Upper lobe of left lung (tissue), 6 donors: Measurements from ENCODE around the gene DSE. TPM values are rescaled to one million over a fixed set of nuclear protein-coding genes. Genes with fewer than 3 reads are reported as not detected.
A peak's percentile ranks its signal among the peaks of the same experiment; 100 is the strongest.

Experiments
- ATAC-seq, 2 donors: fragments of 200-7000 bp; cut with Tn5 transposase; one replicate each; pipeline ENCODE4 v1.9.1; 2022; ENCODE audit warnings: mild to moderate bottlenecking in 2 of 2, moderate library complexity in 2 of 2; ENCODE audit not compliant: low FRiP score in 2 of 2
- DNase-seq, 2 donors: peaks; one replicate each; pipeline ENCODE4 v3.0.0-alpha.2; 2019 to 2020
- H3K27ac ChIP-seq, 4 donors: fragments of 200-600 bp; sonication (generic); one replicate each; pipeline ENCODE4 v1.5.1; 2016 to 2019
- H3K27me3 ChIP-seq, 4 donors: fragments of 200-600 bp; sonication (generic); one replicate each; pipeline ENCODE4 v1.5.1; 2017 to 2019
- H3K36me3 ChIP-seq, 4 donors: fragments of 200-600 bp; sonication (generic); one replicate each; pipeline ENCODE4 v1.5.1; 2016 to 2019
- H3K4me1 ChIP-seq, 4 donors: fragments of 200-600 bp; sonication (generic); one replicate each; pipeline ENCODE4 v1.5.1; 2018 to 2019
- H3K4me3 ChIP-seq, 4 donors: fragments of 200-600 bp; sonication (generic); one replicate each; pipeline ENCODE4 v1.5.1; 2017 to 2019; ENCODE audit warnings: mild to moderate bottlenecking in 2 of 4, moderate library complexity in 1 of 4
- H3K9me3 ChIP-seq, 4 donors: fragments of 200-600 bp; sonication (generic); one replicate each; pipeline ENCODE4 v1.5.1; 2018 to 2019
- EP300 ChIP-seq, 4 donors: sonication (generic); formaldehyde crosslinking; IDR thresholded peaks; one replicate each; pipeline ENCODE4 v1.5.1; 2017; ENCODE audit warnings: antibody characterized with exemption in 4 of 4, control low read depth in 2 of 4
- POLR2A ChIP-seq, 4 donors: fragments of 450-650 bp; IDR thresholded peaks; one replicate each; pipeline ENCODE4 v1.5.1; 2016 to 2017; ENCODE audit warnings: antibody characterized with exemption in 4 of 4, mild to moderate bottlenecking in 2 of 4
- POLR2AphosphoS5 ChIP-seq, 2 donors: sonication (generic); formaldehyde crosslinking; IDR thresholded peaks; one replicate each; pipeline ENCODE4 v1.5.1; 2017; ENCODE audit warnings: antibody characterized with exemption in 2 of 2
- WGBS, 2 donors: methylation state at CpG; one replicate each; pipeline ENCODE4 v1.1.5; 2017 to 2018; 5-methylcytosine and 5-hydroxymethylcytosine counted together
- total RNA-seq, 6 donors: library from RNA; depleted of rRNA in 4 of 6; stranded (reverse); fragments of >200 nt in 4 of 6; gene quantifications; one replicate each; pipeline versions ENCODE4 v1.1.0 to v1.2.1, GENCODE V29; 2016 to 2021
- TF ChIP-seq, protein P1 (sequence below), 6 experiments: fragments of 450-650 bp in 4 of 6; fragments of 200-600 bp in 2 of 6; sonication (generic) in 2 of 6; IDR thresholded peaks; one replicate each; pipeline ENCODE4 v1.5.1; 2016 to 2019; ENCODE audit warnings: antibody characterized with exemption in 6 of 6
- donor health status: DM: no; HTN: no; CAD: no; lungs with moderate emphysema.
- donor health status: DM: no; HTN: yes; CAD: no; lungs with severe emphysema.

The DSE gene
- total RNA-seq, 6 donors from 2014 or later: 20.1 to 68.1 (median 40.6) TPM

- TF ChIP-seq POLR2A (IDR thresholded peaks at IDR 0.05) (no peak), EP300 (IDR thresholded peaks at IDR 0.05) (no peak), POLR2AphosphoS5 (IDR thresholded peaks at IDR 0.05) (no peak)
- TF ChIP-seq, protein P1, sequence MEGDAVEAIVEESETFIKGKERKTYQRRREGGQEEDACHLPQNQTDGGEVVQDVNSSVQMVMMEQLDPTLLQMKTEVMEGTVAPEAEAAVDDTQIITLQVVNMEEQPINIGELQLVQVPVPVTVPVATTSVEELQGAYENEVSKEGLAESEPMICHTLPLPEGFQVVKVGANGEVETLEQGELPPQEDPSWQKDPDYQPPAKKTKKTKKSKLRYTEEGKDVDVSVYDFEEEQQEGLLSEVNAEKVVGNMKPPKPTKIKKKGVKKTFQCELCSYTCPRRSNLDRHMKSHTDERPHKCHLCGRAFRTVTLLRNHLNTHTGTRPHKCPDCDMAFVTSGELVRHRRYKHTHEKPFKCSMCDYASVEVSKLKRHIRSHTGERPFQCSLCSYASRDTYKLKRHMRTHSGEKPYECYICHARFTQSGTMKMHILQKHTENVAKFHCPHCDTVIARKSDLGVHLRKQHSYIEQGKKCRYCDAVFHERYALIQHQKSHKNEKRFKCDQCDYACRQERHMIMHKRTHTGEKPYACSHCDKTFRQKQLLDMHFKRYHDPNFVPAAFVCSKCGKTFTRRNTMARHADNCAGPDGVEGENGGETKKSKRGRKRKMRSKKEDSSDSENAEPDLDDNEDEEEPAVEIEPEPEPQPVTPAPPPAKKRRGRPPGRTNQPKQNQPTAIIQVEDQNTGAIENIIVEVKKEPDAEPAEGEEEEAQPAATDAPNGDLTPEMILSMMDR (IDR thresholded peaks at IDR 0.05): no peak
- Histone ChIP-seq H3K4me1 (peaks cover 0 to 7% (median 1%) of the 10 kb centered on the region in 4 donors), H3K27ac (no peak overlapping the region), H3K36me3 (no peaks in the 10 kb centered on the region), H3K4me3 (no peak overlapping the region), H3K27me3 (no peaks in the 10 kb centered on the region), H3K9me3 (no peaks in the 10 kb centered on the region)
- 93 to 96% methylated on average over 2 of the region's 2 CpGs for WGBS, 2 donors
- DNase-seq (no peak), ATAC-seq (no peak)
These were observed 10.9 kb upstream of the DSE start for GRCh38 chr6:116359835-116360234.

GRCh38 chr6:116362276-116362675 lies 8.5 kb upstream of the DSE start:
- Histone ChIP-seq H3K27ac (no peak overlapping the region), H3K9me3 (no peaks in the 10 kb centered on the region), H3K4me1 (peaks cover 0 to 7% (median 1%) of the 10 kb centered on the region in 4 donors), H3K27me3 (no peaks in the 10 kb centered on the region), H3K36me3 (no peaks in the 10 kb centered on the region), H3K4me3 (no peak overlapping the region)
- ATAC-seq: peak in 1 of 2 donors; percentile 56
- no peak for TF ChIP-seq POLR2AphosphoS5 (IDR thresholded peaks at IDR 0.05)
- TF ChIP-seq, protein P1 (IDR thresholded peaks at IDR 0.05): no peak
- TF ChIP-seq POLR2A (IDR thresholded peaks at IDR 0.05): no peak
- TF ChIP-seq EP300 (IDR thresholded peaks at IDR 0.05): no peak
- WGBS, 2 donors: 39 to 60% methylated on average over 2 of the region's 2 CpGs
- DNase-seq: no peak

DNA sequence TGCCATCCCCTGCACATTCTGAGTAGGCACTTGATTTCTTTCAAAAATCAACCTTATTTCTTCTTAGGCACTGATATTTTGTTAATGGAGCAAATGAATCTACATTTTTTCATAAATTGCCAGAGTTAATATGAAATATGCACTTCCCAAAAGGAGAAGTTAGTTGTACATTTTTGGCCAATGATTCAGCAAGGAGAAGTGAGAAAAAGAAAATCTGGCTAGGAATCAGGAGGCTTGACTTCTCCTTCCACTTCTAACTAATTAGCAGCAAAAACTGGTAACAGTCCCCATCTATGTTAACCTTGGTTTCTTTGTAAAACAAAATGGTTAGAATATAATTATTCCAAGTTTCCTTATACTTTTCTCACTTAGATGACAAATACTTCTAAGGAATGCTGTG lies 7.0 kb upstream of the DSE start:
- H3K27me3 ChIP-seq: no peaks in the 10 kb centered on the region
- H3K4me3 ChIP-seq: no peak overlapping the region
- H3K9me3 ChIP-seq: no peaks in the 10 kb centered on the region
- no peak for DNase-seq
- peak overlapping the region in 1 of 4 donors; percentile 24 for H3K27ac ChIP-seq
- TF ChIP-seq POLR2A (IDR thresholded peaks at IDR 0.05): no peak
- no peak for TF ChIP-seq EP300 (IDR thresholded peaks at IDR 0.05)
- TF ChIP-seq, protein P1 (IDR thresholded peaks at IDR 0.05): no peak
- TF ChIP-seq POLR2AphosphoS5 (IDR thresholded peaks at IDR 0.05): no peak
- H3K36me3 ChIP-seq: no peaks in the 10 kb centered on the region
- ATAC-seq: peak in 1 of 2 donors; percentile 66
- H3K4me1 ChIP-seq: peaks cover 0 to 7% (median 1%) of the 10 kb centered on the region in 4 donors

DNA sequence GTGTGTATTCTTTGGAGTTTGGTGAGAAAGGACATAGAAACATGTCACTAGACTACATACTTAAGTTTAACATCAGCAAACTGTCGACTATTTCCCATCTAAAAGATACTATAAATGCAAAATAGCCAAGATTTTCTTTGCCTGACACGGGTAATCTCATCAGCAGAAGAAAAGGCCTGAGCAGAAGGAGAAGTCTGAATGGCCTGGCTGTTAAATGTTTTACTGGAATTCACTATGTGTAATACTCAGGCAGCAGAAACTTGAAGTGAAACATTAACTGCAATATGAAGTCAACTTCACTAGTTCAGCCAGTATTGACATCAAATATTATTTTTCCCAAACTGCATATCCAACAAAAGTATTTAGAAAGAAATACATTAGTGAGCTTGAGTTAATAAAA lies 6.4 kb upstream of the DSE start:
- Histone ChIP-seq H3K27me3 (no peaks in the 10 kb centered on the region), H3K4me1 (peaks cover 0 to 9% (median 1%) of the 10 kb centered on the region in 4 donors), H3K4me3 (no peak overlapping the region), H3K36me3 (no peaks in the 10 kb centered on the region), H3K27ac (no peak overlapping the region), H3K9me3 (no peaks in the 10 kb centered on the region)
- TF ChIP-seq, protein P1 (IDR thresholded peaks at IDR 0.05): no peak
- TF ChIP-seq POLR2AphosphoS5 (IDR thresholded peaks at IDR 0.05): no peak
- DNase-seq (no peak), ATAC-seq (peak in 1 of 2 donors; percentile 67)
- 62 to 72% methylated on average over 2 of the region's 2 CpGs for WGBS, 2 donors

DNA sequence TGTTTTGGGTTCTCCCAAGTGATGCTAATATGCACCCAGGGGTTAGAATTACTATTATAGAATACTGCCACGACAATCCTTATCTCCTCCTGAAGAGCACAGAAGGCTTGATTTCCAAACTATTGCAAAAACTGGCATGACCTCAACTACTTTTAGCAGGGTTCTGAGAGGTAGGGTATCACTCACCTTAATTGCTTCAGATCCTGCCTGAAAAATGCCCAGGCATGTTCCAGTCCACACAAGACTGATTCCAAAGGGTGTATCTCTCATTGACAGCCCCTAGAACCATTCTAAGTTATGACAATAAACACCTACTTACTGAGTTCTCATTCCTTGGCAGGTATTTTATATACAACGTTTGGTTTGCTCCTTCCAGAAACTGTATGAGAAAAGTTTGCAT lies 5.0 kb upstream of the DSE start:
- Histone ChIP-seq H3K9me3 (no peaks in the 10 kb centered on the region), H3K4me3 (no peak overlapping the region), H3K4me1 (peaks cover 7 to 18% (median 10%) of the 10 kb centered on the region in 4 donors), H3K27ac (no peak overlapping the region), H3K36me3 (no peaks in the 10 kb centered on the region), H3K27me3 (no peaks in the 10 kb centered on the region)
- WGBS, 2 donors: 66 to 85% methylated on average over 2 of the region's 2 CpGs
- DNase-seq (no peak), ATAC-seq (no peak)
- TF ChIP-seq POLR2AphosphoS5 (IDR thresholded peaks at IDR 0.05) (no peak), EP300 (IDR thresholded peaks at IDR 0.05) (no peak), POLR2A (IDR thresholded peaks at IDR 0.05) (no peak)
- TF ChIP-seq, protein P1 (IDR thresholded peaks at IDR 0.05): no peak
